GM18502 (cell line): Measurements from ENCODE around the gene ZNF148.
"Not testable (repeated sequence)": the region's sequence is repeated elsewhere in the genome, so short reads cannot be mapped to it uniquely, and the experiment has no call there.

ENCODE experiments used
- ATAC-seq: cut with Tn5 transposase; IDR thresholded peaks from one replicate; pipeline ENCODE4 v1.9.1; 2021; ENCODE audit warnings: mild to moderate bottlenecking; ENCODE audit not compliant: unreplicated experiment, poor library complexity

Gene ZNF148, protein sequence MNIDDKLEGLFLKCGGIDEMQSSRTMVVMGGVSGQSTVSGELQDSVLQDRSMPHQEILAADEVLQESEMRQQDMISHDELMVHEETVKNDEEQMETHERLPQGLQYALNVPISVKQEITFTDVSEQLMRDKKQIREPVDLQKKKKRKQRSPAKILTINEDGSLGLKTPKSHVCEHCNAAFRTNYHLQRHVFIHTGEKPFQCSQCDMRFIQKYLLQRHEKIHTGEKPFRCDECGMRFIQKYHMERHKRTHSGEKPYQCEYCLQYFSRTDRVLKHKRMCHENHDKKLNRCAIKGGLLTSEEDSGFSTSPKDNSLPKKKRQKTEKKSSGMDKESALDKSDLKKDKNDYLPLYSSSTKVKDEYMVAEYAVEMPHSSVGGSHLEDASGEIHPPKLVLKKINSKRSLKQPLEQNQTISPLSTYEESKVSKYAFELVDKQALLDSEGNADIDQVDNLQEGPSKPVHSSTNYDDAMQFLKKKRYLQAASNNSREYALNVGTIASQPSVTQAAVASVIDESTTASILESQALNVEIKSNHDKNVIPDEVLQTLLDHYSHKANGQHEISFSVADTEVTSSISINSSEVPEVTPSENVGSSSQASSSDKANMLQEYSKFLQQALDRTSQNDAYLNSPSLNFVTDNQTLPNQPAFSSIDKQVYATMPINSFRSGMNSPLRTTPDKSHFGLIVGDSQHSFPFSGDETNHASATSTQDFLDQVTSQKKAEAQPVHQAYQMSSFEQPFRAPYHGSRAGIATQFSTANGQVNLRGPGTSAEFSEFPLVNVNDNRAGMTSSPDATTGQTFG

DNA sequence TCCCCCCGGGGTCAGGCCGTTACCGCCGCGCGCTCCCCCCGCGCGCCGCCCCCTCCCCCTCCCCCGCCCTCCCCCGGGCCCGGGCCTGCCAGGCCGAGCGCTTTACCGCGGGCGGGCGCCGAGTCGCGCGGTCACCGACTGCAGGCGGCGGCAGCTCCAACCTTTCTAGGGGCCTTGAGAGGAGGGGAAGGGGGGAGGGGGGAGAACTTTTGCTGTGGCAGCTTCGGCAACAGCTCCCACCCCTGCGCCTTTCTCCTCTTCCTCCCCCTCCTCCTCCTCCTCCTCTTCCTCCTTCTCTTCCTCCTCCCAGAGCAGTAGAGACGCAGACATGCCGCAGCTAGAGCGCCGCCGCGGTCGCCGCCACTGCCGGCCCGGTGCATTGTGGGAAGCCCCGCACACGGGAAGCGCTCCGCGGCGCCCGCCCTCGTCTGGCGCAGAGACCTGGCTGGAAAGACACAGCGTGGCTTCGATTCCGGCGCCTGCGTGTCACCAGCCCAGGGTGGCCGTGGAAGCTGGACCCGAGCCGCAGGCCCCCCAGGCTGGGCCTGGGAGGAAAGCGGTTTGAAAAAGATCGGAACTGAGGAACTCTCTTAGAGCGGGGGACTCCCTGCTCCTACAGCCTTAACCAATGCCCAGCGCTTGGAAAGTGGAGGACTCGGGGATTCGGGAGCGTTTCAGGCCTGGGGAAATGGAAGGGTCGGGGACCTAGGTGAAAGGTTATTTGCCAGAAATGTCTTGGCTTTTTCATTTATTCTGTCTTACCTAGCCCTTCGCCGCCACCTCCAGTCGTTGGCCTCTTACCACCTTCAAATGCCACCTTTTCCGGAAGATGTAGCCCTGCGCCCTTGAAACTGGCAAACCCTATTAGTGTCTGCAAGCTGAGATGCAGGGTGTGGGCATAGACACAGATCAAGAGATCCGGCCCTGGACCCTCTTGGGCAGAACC lies at the start of gene ZNF148:
ZNF148 (minus strand) TSS at position 330 of the 946 bp plus-strand sequence. CDS start 61,685 bp downstream, outside the sequence.
- peak; percentile 87 for ATAC-seq

DNA sequence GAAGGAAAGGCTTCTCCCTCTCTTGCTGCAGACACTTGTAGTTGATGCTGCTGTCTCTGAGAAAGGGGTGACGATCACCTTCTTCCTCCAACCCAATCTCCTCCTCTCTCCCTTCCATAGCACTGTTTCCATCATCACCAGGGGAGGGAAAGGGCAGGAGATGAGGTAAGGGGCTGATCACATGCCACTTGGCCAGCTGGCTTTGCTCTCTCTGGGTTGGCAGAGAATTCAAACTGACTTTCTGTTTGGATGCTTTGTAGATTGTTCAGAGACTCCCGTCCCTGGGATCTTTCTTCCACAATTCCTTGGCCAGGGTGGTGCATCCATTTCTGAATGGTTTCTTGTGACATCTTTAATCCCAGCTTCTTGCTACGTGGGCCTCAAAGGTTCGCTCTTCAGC lies 43.2 kb upstream of the ZNF148 start:
- ATAC-seq, result no peak

DNA sequence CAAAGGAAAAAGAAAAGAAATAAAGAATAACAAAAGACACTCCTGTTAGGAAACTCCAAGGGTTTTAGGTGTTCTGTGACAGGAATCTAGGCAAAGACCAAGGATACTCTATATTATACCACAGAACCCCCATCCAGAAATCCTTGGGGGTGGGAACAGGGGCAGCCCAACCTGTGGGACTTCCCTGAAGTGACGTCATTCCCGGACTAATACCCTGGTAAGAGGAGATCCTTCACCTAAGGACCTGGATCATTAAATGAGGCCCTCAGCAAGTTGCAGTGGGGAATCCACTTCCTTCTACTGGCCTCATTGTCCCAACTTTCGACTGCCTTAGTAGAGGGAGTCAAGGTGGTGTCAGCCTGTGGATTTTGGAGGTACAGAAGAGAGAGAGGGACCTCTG lies 41.1 kb upstream of the ZNF148 start:
- ATAC-seq, result no peak

DNA sequence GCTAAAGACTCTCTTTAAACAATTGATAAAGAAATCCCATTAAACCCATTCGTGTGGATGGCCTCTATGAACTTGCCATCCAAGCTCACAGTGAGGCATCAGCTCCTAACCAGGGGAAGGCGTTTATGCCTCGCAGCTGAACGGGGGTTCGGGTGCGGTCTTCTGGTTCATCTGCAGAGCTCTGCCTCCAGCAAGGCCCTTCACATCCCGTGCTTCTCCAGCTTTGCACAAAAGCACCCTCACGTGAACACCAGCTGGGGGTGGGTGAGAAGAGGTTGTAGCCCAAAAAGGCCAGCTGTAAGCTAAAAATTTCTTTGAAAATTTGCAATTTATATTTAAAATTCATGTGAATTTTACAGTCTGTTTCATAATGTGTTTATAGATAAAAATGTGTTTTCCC lies 39.5 kb upstream of the ZNF148 start:
- no peak for ATAC-seq

DNA sequence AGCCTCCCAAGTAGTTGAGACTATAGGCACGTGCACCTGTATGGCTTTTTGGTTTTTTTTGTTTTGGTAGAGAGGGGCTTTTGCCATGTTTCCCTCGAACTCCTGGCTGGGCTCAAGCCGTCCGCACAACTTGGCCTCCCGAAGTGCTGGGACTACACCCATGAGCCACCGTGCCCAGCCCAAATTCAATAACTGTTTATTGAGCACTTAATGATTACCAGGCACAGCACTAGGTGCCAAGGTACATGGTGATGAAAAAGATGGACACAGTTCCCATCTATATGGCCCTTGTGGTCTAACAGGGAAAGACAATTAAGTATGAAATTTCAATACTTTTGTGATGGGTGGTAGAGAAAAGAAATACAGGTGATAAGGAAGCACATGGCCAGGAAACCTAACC lies 35.8 kb upstream of the ZNF148 start:
- ATAC-seq, result no peak

DNA sequence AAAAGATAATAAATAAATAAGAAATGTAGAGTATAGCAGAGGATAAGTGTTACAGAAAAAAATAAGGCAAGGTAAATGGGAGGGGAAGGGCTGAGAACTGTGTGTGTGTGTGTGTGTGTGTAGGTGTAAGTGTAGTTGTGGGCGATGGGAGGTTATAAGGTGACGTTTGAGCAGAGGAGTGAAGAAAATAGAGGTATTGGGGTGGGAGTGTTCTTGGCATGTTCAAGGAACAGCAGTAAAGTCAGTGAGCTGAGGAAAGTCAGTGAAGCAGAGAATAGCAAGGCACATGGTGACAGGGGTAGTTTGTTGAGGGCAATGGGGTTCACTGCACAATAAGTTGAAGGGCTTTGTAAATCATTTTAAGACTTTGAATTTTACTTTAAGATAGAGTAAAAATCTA lies 30.9 kb upstream of the ZNF148 start:
- no peak for ATAC-seq

DNA sequence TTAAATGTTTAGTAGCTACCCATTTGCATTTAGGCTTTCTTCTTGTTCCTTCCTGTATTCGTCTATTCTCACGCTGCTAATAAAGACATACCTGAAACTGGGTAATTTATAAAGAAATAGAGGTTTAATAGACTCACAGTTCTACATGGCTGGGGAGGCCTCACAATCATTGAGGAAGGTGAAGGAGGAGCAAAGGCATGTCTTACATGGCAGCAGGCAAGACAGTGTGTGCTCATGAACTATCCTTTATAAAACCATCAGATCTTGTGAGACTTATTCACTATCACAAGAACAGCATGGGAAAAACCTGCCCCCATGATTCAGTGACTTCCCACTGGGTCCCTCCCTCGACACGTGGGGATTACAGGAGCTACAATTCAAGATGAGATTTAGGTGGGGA lies 30.4 kb upstream of the ZNF148 start:
- ATAC-seq, result not testable (repeated sequence)

DNA sequence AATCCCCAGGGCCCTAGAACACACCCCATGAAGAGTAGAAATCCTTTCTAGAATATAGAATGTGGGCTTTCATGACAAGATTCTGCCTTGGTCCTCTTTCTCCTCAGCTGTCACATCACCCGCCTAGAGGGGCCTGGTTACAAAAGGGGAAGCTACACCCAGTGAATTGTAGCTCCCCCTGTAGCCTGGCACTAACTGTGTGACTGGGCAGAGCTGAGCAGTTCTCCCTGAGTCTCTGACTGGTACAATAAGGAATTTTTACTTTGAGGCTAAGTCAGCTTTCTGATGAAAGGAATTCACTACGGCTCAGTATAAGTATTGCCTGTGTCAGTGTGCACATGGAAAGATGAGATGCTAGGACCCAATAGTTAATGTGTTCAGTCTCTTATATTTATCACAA lies 28.7 kb upstream of the ZNF148 start:
- no peak for ATAC-seq

DNA sequence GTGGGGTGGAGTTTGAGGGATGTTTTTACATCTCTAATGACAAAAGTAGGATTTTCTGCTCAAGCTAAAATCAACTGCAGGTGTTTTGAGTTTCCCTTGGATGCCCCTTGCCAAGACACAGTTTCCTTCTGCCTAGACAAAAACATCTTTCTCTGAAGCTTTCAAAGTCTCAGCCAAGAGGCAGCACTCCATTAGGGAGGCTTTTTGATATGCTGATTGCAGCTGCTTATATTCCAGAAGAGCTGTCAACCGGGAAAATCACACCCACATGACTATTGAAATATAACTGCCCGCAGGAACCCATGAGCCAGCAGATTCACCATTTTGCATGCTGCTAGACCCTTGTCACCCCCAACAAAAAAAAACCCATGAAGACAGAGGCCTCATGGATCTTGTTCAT lies 27.5 kb upstream of the ZNF148 start:
- ATAC-seq, result no peak

DNA sequence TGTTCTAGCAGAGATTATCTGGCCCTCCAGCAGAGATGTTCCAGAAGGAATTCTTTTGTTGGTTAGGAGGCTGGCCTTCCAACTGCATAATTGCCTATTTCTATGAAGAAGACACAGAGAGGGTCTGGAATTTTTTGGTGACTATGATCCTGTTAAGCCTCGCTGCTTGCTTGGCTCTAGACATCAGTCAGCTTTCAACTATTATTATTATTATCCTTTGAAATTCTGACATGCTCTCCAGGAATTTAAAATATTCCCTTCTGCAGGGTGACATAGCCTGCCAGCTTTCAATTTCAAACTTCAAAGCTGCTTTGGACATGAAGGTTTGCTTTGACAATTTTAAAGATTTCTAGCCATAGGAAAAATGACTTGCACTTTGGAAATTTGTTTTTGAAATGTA lies 26.3 kb upstream of the ZNF148 start:
- no peak for ATAC-seq

DNA sequence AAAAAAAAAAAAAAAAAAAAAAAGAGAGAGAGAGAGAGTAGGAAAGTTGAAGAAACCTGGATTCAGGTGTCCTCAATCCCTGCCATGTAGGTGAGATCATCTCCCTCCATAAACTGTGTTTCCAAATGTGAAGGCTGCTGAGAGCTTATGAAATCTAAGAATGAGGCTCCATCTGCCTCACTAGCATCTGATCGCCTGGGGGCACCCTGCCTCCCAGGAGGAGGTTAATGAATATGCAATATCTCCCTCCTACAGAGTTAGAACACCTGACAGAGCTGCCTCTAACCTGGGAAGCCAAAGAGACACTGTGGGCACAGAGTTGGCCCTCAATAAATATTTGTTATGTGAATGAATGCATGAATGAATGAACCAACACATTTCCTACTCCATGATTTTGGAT lies 23.8 kb upstream of the ZNF148 start:
- ATAC-seq, result no peak

DNA sequence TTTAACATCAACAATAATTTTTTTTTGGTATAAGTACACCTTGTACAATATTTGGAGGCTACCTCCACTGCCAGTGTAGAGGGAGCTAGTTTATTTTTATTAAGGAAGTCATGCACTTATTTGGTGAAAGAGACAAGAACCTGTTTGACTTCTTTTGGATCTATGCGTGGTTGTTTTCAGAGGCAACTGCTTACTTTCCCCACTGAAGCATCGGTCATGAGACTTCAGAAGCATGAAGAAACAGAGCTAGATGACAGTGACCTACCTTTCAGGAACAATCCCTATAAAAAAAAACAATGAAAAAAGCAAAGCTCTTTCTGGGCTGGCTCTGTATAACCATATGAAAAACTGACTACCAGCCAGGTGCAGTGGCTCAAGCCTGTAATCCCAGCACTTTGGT lies 20.0 kb upstream of the ZNF148 start:
- ATAC-seq, result no peak

DNA sequence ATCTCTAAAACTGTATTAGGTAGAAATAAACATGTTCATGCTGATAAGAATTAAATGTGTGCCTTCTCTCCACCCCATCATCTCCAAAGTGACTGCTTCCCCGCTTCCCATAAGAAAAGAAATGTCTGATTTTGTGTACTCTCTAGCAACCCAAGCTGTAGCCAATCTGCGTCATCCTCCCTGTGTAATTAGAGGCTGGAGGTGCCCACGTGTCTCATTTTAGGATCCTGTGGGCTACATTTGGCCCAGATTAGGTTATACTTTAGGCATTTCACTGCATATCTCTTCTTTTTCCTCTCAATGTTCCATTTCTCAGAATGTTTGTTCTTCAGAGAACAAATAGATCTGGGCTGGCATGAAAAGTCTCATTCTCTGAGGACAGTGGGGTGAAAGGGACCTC lies 19.3 kb upstream of the ZNF148 start:
- ATAC-seq, result no peak

DNA sequence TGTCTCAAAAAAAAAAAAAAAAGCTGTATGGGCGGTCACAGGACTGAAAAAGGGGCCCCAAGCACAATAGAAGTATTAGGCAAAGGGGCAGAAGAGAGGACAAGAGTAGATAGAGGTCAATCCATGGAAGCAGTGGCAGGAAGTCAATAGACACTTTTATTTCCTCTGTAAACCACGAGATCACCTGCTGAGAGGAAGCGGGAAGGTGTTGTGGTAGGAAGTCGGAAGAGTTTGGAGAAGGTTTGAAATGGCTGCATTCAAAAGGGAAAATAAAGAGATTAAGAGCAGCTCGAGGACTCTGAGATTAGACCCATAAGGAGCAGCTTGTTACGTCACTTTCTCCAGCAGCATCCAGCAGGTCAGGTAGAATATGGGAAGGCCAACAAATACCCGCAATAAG lies 14.2 kb upstream of the ZNF148 start:
- no peak for ATAC-seq

DNA sequence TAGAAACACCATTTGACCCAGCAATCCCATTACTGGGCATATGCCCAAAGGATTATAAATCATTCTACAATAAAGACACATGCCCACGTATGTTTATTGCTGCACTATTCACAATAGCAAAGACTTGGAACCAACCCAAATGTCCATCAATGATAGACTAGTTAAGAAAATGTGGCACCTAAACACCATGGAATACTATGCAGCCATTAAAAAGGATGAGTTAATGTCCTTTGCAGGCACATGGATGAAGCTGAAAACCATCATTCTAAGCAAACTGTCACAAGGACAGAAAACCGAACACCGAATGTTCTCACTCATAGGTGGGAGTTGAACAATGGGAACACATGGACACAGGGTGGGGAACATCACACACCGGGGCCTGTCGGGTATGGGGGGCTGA lies 13.2 kb upstream of the ZNF148 start:
- ATAC-seq, result not testable (repeated sequence)

DNA sequence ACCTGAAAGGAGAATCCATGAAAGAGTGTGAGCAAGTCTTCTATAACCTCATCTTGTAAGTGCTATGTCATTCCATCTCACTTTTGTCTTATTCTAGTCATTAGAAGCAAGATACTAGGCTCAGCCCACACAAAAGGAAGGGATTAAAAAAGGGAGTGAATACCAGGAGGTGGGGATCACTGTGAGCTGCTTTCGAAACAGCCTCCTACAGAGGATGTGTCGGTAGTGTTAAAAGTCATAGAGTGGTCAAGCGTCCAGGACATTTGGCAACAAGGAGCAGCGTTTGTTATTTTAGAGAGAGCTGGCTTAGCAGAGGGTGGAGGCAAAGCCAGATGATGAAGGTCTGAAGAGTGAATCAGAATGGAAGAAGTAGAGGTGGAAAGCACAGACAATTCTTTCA lies 11.7 kb upstream of the ZNF148 start:
- ATAC-seq, result no peak

DNA sequence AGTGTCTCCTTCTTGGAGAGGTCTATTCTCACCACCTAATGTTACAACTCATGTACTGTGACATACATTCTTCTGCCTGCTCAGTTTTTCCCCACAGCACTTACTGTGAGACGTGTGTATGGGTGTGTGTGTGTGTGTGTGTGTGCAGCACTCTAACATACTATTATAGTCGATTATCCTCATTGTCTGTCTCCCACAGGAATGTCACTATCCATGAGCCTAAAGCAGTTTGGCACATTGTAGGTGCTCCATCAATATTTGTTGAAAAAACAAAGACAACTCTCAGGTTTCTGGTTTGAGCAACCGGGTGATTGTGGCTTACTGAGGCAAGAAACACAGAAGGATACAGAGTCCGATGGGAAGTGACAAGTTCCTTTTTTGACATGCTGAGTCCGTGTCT lies 8.6 kb upstream of the ZNF148 start:
- no peak for ATAC-seq

DNA sequence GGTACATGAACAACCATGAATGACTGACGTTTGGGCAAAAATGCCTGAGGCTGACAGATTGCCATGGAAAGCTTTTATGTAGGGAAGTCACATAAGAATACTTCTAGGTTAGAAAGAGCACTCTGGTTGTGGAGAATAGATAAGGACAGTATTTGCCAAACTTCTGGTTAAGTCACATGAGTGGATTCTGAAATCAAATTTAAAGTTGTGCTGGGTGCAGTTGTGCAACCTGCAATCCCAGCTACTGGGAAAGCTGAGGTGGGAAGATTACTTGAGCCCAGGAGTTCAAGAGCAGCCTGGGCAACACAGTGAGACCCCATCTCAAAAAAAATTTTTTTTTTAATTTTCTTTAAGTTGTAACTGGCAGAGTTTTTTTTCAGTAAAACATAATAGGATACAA lies 7.2 kb upstream of the ZNF148 start:
- ATAC-seq, result no peak

DNA sequence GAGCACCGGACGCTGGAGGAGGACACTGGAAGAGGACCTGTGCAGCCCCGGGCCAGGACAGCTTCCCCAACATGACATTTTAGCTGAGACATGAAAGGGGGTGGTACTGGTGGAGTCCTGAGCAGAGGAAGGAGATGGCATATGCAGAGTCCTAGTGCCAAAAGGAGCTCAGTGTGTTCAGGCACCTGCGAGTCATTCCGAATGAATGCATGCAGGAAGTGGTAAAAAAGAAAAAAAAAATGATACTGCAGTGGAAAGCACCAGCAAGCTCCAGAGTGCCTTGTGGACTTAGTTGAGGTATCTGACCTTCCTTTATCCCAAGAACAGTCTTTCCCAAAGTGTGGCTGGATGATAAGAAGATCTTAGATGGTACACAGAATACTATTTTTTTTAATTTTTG lies 6.6 kb upstream of the ZNF148 start:
- peak; percentile 80 for ATAC-seq

DNA sequence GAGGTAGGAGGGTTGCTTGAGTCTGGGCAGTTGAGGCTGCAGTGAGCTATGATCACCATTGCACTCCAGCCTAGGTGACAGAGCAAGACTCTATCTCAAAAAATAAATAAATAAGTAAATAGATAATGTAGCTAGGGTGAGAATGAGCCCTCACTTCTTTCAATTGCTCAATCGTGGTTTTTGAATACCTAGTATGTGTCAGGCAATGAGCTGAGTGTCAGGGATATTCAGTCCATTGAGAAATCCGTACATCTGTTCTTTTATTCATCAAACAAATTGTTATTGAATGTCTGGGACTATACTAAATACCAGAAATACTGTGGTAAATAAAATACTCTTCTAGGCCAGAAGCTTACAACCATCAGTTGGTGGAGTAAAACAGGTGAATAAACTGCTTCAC lies 6.2 kb upstream of the ZNF148 start:
- ATAC-seq, result no peak

DNA sequence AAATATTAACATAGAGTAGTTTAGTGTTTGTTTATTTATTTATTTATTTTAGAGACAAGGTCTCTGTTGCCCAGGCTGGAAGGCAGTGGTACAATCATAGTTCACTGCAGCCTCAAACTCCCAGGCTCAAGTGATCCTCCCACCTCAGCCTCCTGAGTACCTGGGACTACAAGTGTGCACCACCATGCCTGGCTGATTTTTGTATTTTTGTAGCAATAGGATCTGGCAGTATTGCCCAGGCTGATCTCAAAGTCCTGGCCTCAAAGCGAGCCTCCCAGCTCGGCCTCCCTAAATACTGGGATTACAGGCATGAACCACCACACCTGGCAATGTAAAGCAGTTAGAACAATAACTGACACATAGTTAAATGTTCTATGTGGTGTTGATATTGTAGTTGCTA lies 4.4 kb upstream of the ZNF148 start:
- ATAC-seq, result no peak
